DND-41 (cell line): ENCODE measurements around the gene ACTMAP.

Experiments used
- ATAC-seq: fragments of 200-7000 bp; cut with Tn5 transposase; 3 replicates; pipeline ENCODE4 v1.9.1; 2021; ENCODE audit warnings: low read depth; ENCODE audit not compliant: insufficient read depth
- DNase-seq: peaks from one replicate; pipeline ENCODE4 v3.0.0-alpha.2; 2020
- H2AFZ ChIP-seq: 2 replicates; pipeline ENCODE4 v1.6.0; 2012; ENCODE audit warnings: low read depth, low read length
- H3K27ac ChIP-seq: 2 replicates; pipeline ENCODE4 v1.5.1; 2012; ENCODE audit warnings: low read length, inconsistent platforms
- H3K27me3 ChIP-seq: fragments of 200-600 bp; sonication (generic); 2 replicates; pipeline ENCODE4 v1.6.0; 2012; ENCODE audit warnings: low read length, mild to moderate bottlenecking, inconsistent platforms; ENCODE audit not compliant: insufficient read depth, poor library complexity
- H3K36me3 ChIP-seq: 2 replicates; pipeline ENCODE4 v1.5.1; 2012; ENCODE audit warnings: low read length, inconsistent platforms; ENCODE audit not compliant: insufficient read depth
- H3K4me1 ChIP-seq: 2 replicates; pipeline ENCODE4 v1.5.1; 2012; ENCODE audit warnings: mild to moderate bottlenecking, low read length; ENCODE audit not compliant: insufficient read depth
- H3K4me2 ChIP-seq: 2 replicates; pipeline ENCODE4 v1.6.0; 2012; ENCODE audit warnings: mild to moderate bottlenecking, moderate library complexity, low read length, inconsistent platforms; ENCODE audit not compliant: insufficient read depth
- H3K4me3 ChIP-seq, 2 experiments: fragments of 200-600 bp in 1 of 2; shearing (Covaris generic) in 1 of 2; 2 replicates each; pipeline ENCODE4 v1.5.1; 2012 to 2016; ENCODE audit warnings: inconsistent platforms in 2 of 2, low read length in 2 of 2, mild to moderate bottlenecking in 2 of 2, low read depth in 1 of 2, moderate library complexity in 1 of 2
- H3K79me2 ChIP-seq: 2 replicates; pipeline ENCODE4 v1.6.0; 2012; ENCODE audit warnings: low read length, inconsistent platforms; ENCODE audit not compliant: insufficient read depth
- H3K9ac ChIP-seq: 2 replicates; pipeline ENCODE4 v1.6.0; 2012; ENCODE audit warnings: low read depth, mild to moderate bottlenecking, inconsistent platforms, low read length, moderate library complexity
- H3K9me3 ChIP-seq: 2 replicates; pipeline ENCODE4 v1.5.1; 2012; ENCODE audit warnings: low read length, moderate library complexity, mild to moderate bottlenecking, inconsistent platforms; ENCODE audit not compliant: insufficient read depth, severe bottlenecking
- H4K20me1 ChIP-seq: 2 replicates; pipeline ENCODE4 v1.6.0; 2012; ENCODE audit warnings: low read length; ENCODE audit not compliant: insufficient read depth
- CTCF ChIP-seq: IDR thresholded peaks from 2 replicates; pipeline ENCODE4 v1.5.1; 2012; ENCODE audit warnings: borderline replicate concordance, low read length, moderate library complexity, mild to moderate bottlenecking; ENCODE audit not compliant: poor library complexity, severe bottlenecking; ENCODE audit errors: extremely low read depth
- EZH2 ChIP-seq: IDR thresholded peaks from 3 replicates; pipeline ENCODE4 v1.6.1; 2012; ENCODE audit warnings: borderline replicate concordance, low read depth, mild to moderate bottlenecking, moderate library complexity, low read length, inconsistent platforms; ENCODE audit not compliant: severe bottlenecking

The ACTMAP gene, protein sequence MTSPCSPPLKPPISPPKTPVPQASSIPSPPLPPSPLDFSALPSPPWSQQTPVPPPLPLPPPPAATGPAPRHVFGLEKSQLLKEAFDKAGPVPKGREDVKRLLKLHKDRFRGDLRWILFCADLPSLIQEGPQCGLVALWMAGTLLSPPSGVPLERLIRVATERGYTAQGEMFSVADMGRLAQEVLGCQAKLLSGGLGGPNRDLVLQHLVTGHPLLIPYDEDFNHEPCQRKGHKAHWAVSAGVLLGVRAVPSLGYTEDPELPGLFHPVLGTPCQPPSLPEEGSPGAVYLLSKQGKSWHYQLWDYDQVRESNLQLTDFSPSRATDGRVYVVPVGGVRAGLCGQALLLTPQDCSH

DNA sequence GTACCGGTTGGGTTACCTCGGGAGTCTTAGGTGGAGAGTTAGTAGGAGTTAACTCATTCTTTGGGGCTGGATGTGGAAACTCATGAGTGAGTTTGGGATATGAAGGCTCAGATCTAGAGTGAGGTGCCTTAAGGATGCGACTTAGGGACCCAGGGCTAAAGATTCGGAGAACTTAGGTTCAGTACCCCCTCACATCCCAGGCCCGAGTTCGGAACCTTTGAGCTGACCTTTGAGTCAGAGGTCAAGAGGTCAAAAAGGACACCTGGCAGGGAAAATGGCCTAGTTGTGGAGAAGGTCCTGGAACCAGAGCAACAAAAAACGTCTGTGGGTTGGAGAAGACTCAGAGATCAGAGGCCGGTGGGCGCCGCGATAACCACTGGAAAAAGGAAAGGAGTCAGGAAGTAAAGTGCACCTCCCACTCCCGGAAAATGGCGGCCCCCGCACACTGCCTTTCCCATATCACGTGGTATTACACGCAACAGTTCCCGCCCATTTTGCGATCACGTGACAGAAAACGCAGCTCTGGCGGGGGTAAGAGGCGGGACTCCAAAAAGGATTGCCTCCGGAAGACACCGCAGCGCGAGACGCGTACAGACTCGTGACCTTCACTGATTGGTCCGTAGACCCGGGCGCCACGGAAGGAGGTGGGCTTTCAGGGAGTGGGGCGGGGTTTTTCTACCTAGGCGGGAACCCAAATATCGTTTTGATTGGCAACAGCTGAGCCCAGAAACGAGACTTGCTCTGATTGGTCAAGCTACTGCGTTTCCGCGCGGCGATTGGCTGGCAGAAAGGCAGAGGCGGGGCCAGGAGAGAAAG, at the start of gene ACTMAP:
Gene ACTMAP (minus strand): TSS at position 420 of the 816 bp plus-strand sequence. CDS start 674 bp downstream, outside the sequence.
- Histone ChIP-seq H3K4me1 (peaks cover 51% of the 10 kb centered on the region), H4K20me1 (peaks cover 27% of the 10 kb centered on the region), H3K4me3 (peak within 1 kb of the TSS; percentile 63 to 75), H2AFZ (peak within 1 kb of the TSS; percentile 78), H3K36me3 (peaks cover 20% of the 10 kb centered on the region), H3K27ac (peak within 1 kb of the TSS; percentile 98), H3K9me3 (no peaks in the 10 kb centered on the region), H3K79me2 (peaks cover 67% of the 10 kb centered on the region), H3K4me2 (peak within 1 kb of the TSS; percentile 91), H3K27me3 (no peaks in the 10 kb centered on the region), H3K9ac (peak within 1 kb of the TSS; percentile 93)
- no peak for TF ChIP-seq EZH2
- TF ChIP-seq CTCF: no peak
- peak; percentile 100 for DNase-seq
- ATAC-seq: peak; percentile 89

- ATAC-seq (no peak), DNase-seq (no peak)
- peaks cover 49% of the 10 kb centered on the region for H4K20me1 ChIP-seq
- H3K27ac ChIP-seq: peak overlapping the region; percentile 90
- H3K27me3 ChIP-seq: no peaks in the 10 kb centered on the region
- H3K4me2 ChIP-seq: peak overlapping the region; percentile 70
- peaks cover 60% of the 10 kb centered on the region for H3K4me1 ChIP-seq
- peaks cover 45% of the 10 kb centered on the region for H3K36me3 ChIP-seq
- H3K9ac ChIP-seq: peak overlapping the region; percentile 92
- H3K79me2 ChIP-seq: peaks cover 59% of the 10 kb centered on the region
- H2AFZ ChIP-seq: peak overlapping the region; percentile 64
- H3K9me3 ChIP-seq: no peaks in the 10 kb centered on the region
- TF ChIP-seq CTCF (no peak), EZH2 (no peak)
- peak overlapping the region; percentile 79 to 92; a peak in 3 of 4 replicates for H3K4me3 ChIP-seq
These were observed 49.5 kb upstream of the ACTMAP start for GRCh38 chr19:40799558-40800338.

GRCh38 chr19:40798683-40799557, 48.6 kb upstream of the ACTMAP start, which contains the start of gene EGLN2:
EGLN2 (plus strand) TSS chr19:40799191; CDS start chr19:40800573, 1,382 bp downstream.
- no peak for TF ChIP-seq EZH2
- no peak for TF ChIP-seq CTCF
- H3K79me2 ChIP-seq: peaks cover 51% of the 10 kb centered on the region
- no peaks in the 10 kb centered on the region for H3K9me3 ChIP-seq
- peak within 1 kb of the TSS; percentile 85 for H2AFZ ChIP-seq
- peak; percentile 100 for DNase-seq
- peak within 1 kb of the TSS; percentile 92 for H3K9ac ChIP-seq
- peak within 1 kb of the TSS; percentile 70 for H3K4me2 ChIP-seq
- H3K27ac ChIP-seq: peak within 1 kb of the TSS; percentile 90
- H4K20me1 ChIP-seq: peaks cover 41% of the 10 kb centered on the region
- peaks cover 37% of the 10 kb centered on the region for H3K36me3 ChIP-seq
- no peaks in the 10 kb centered on the region for H3K27me3 ChIP-seq
- ATAC-seq: peak; percentile 91
- H3K4me1 ChIP-seq: peaks cover 51% of the 10 kb centered on the region
- H3K4me3 ChIP-seq: peak within 1 kb of the TSS; percentile 79 to 92; a peak in 3 of 4 replicates
